GM18870 (cell line): ENCODE data around the gene NRIP1.
"Not testable (repeated sequence)": the region's sequence is repeated elsewhere in the genome, so short reads cannot be mapped to it uniquely, and the experiment has no call there.

Experiments used
- ATAC-seq: cut with Tn5 transposase; IDR thresholded peaks from one replicate; pipeline ENCODE4 v1.9.1; 2021; ENCODE audit warnings: moderate library complexity; ENCODE audit not compliant: unreplicated experiment

NRIP1 gene

GRCh38 chr21:15039607-15040299 lies 25.0 kb downstream of the NRIP1 start:
- no peak for ATAC-seq

GRCh38 chr21:15037900-15038293 lies 26.9 kb downstream of the NRIP1 start:
- ATAC-seq, result no peak

GRCh38 chr21:15037095-15037899 lies 27.5 kb downstream of the NRIP1 start:
- no peak for ATAC-seq

GRCh38 chr21:15036189-15036588 lies 28.6 kb downstream of the NRIP1 start:
- no peak for ATAC-seq

- no peak for ATAC-seq
Measured at GRCh38 chr21:15034126-15034853, 30.5 kb downstream of the NRIP1 start.

GRCh38 chr21:15031790-15032357 lies 32.9 kb downstream of the NRIP1 start:
- no peak for ATAC-seq

- ATAC-seq, result not testable (repeated sequence)
Measured at GRCh38 chr21:15031362-15031761, 33.4 kb downstream of the NRIP1 start.

- not testable (repeated sequence) for ATAC-seq
Measured at GRCh38 chr21:15030861-15031260, 33.9 kb downstream of the NRIP1 start.

GRCh38 chr21:15029077-15029476 lies 35.7 kb downstream of the NRIP1 start:
- ATAC-seq, result peak; percentile 43

GRCh38 chr21:15028186-15028585 lies 36.6 kb downstream of the NRIP1 start:
- no peak for ATAC-seq

GRCh38 chr21:15027056-15027455 lies 37.7 kb downstream of the NRIP1 start:
- ATAC-seq, result no peak

GRCh38 chr21:15026370-15026769 lies 38.4 kb downstream of the NRIP1 start:
- no peak for ATAC-seq

GRCh38 chr21:15023776-15024175 lies 41.0 kb downstream of the NRIP1 start:
- no peak for ATAC-seq

GRCh38 chr21:15022608-15023261 lies 42.1 kb downstream of the NRIP1 start:
- no peak for ATAC-seq

GRCh38 chr21:15020797-15021196 lies 44.0 kb downstream of the NRIP1 start:
- ATAC-seq, result peak; percentile 48

GRCh38 chr21:15018382-15018781 lies 46.4 kb downstream of the NRIP1 start:
- no peak for ATAC-seq

- ATAC-seq, result no peak
Measured at GRCh38 chr21:15015622-15016471, 49.0 kb downstream of the NRIP1 start.

GRCh38 chr21:15014221-15014620 lies 50.6 kb downstream of the NRIP1 start:
- no peak for ATAC-seq

- ATAC-seq, result no peak
Measured at GRCh38 chr21:15011967-15012366, 52.8 kb downstream of the NRIP1 start.

- ATAC-seq, result no peak
Measured at GRCh38 chr21:15010645-15011044, 54.2 kb downstream of the NRIP1 start.
